ENCODE data around the gene SERPIND1. TPM values are rescaled to one million over a fixed set of nuclear protein-coding genes. Genes with fewer than 3 reads are reported as not detected.

SERPIND1 gene
- polyA plus RNA-seq, 4 donors, result 0.04 to 0.16 TPM; not detected in 2

GRCh38 chr22:20744456-20744855 is 29.5 kb upstream of the SERPIND1 start:
- FAIRE-seq (no peak), DNase-seq (no peak)
- H3K27me3 ChIP-seq (ENCODE audit: control insufficient read depth in 3 of 3, insufficient read depth in 3 of 3, low read length in 3 of 3), result no peaks in the 10 kb centered on the region
- H3K27ac ChIP-seq (ENCODE audit: low read depth in 1 of 3, low read length in 2 of 3), result no peak overlapping the region
- no peak overlapping the region for H3K4me3 ChIP-seq (ENCODE audit: low read depth in 1 of 3, low read length in 3 of 3)
- peaks cover 5 to 70% (median 30%) of the 10 kb centered on the region in 3 donors for H3K36me3 ChIP-seq (ENCODE audit: control insufficient read depth in 3 of 3, insufficient read depth in 2 of 3, low read depth in 1 of 3, low read length in 3 of 3)
- WGBS, 3 donors, result 96 to 97% (median 97%) methylated on average over 15 of the region's 15 CpGs
- no peaks in the 10 kb centered on the region for H3K4me1 ChIP-seq (ENCODE audit: control insufficient read depth in 3 of 3, insufficient read depth in 2 of 3, low read depth in 1 of 3, low read length in 2 of 3)
- peaks cover 0 to 2% of the 10 kb centered on the region in 2 donors for H3K9me3 ChIP-seq (ENCODE audit: control insufficient read depth in 2 of 2, insufficient read depth in 1 of 2, low read depth in 1 of 2, low read length in 1 of 2)

GRCh38 chr22:20745119-20745518 is 28.8 kb upstream of the SERPIND1 start:
- WGBS, 3 donors, result 81 to 92% (median 89%) methylated on average over 3 of the region's 3 CpGs

DNA sequence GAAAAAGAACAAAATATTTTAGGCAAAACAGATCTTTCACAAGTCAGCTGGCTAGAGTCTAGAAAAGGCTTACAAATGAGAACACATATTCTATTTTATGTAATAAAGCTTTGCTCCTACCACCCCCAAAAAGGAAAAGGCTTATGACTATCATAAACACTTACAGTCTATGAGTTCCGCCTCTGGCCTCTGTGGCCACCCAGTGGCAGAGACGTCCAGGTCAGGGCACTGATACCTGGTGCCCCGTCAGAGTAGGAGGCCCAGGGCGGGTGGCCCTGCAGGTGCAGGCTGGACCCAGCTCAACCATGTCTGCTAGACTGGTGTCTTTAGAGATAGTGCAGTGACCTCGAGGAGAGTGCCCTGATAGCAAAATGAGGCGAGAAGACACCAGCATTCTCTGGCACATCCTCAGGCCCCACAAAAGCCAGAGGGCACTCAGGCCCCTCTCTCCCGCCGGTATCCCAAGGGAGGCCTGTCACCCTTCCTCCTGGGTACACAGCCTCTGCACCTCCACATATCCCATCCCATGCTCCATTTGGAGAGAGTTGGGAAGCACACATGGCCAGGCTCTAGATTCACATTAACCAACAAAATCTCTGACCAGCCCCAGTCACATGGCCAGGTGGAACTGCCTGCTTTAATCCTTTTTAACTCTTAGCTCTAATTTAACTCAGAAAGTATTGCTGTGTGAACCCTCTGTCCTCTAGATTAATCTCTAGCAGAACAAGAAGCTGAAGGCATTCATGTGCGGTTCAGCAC is 27.3 kb upstream of the SERPIND1 start:
- DNase-seq, result no peak
- Histone ChIP-seq H3K27me3 (ENCODE audit: control insufficient read depth in 3 of 3, insufficient read depth in 3 of 3, low read length in 3 of 3) (no peaks in the 10 kb centered on the region), H3K27ac (ENCODE audit: low read depth in 1 of 3, low read length in 2 of 3) (no peak overlapping the region), H3K4me3 (ENCODE audit: low read depth in 1 of 3, low read length in 3 of 3) (no peak overlapping the region), H3K9me3 (ENCODE audit: control insufficient read depth in 2 of 2, insufficient read depth in 1 of 2, low read depth in 1 of 2, low read length in 1 of 2) (no peaks in the 10 kb centered on the region), H3K4me1 (ENCODE audit: control insufficient read depth in 3 of 3, insufficient read depth in 2 of 3, low read depth in 1 of 3, low read length in 2 of 3) (no peaks in the 10 kb centered on the region), H3K36me3 (ENCODE audit: control insufficient read depth in 3 of 3, insufficient read depth in 2 of 3, low read depth in 1 of 3, low read length in 3 of 3) (peaks cover 5 to 84% (median 27%) of the 10 kb centered on the region in 3 donors)
- WGBS, 3 donors, result 77 to 86% (median 86%) methylated on average over 9 of the region's 9 CpGs
- FAIRE-seq, result no peak

More at GRCh38 chr22:20745119-20745518, 28.8 kb upstream of the SERPIND1 start:
- Histone ChIP-seq H3K4me1 (ENCODE audit: control insufficient read depth in 3 of 3, insufficient read depth in 2 of 3, low read depth in 1 of 3, low read length in 2 of 3) (no peaks in the 10 kb centered on the region), H3K4me3 (ENCODE audit: low read depth in 1 of 3, low read length in 3 of 3) (no peak overlapping the region), H3K36me3 (ENCODE audit: control insufficient read depth in 3 of 3, insufficient read depth in 2 of 3, low read depth in 1 of 3, low read length in 3 of 3) (peaks cover 5 to 73% (median 33%) of the 10 kb centered on the region in 3 donors), H3K27ac (ENCODE audit: low read depth in 1 of 3, low read length in 2 of 3) (no peak overlapping the region), H3K27me3 (ENCODE audit: control insufficient read depth in 3 of 3, insufficient read depth in 3 of 3, low read length in 3 of 3) (no peaks in the 10 kb centered on the region), H3K9me3 (ENCODE audit: control insufficient read depth in 2 of 2, insufficient read depth in 1 of 2, low read depth in 1 of 2, low read length in 1 of 2) (peaks cover 0 to 2% of the 10 kb centered on the region in 2 donors)
- no peak for DNase-seq
- no peak for FAIRE-seq

DNA sequence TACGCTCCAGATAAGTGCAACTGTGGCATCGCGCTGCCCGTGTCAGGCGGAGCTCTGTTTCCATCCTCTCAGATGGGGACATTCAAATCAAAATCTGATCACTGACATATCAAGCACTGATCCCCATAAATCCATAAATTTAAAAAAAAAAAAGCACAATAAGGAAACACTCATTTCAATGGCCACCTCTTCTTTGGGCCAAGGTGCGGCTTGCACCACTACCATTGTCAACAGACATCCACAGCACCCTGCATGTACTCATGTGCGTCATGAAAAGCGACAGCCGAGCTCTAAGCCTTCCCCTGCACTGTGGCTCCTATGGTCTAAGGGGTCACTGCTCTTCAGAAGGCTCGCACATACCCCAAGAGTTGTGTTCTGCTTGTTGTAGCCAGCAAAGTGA is 26.7 kb upstream of the SERPIND1 start:
- DNase-seq, result no peak
- no peak overlapping the region for H3K27ac ChIP-seq (ENCODE audit: low read depth in 1 of 3, low read length in 2 of 3)
- H3K4me3 ChIP-seq (ENCODE audit: low read depth in 1 of 3, low read length in 3 of 3), result no peak overlapping the region
- H3K9me3 ChIP-seq (ENCODE audit: control insufficient read depth in 2 of 2, insufficient read depth in 1 of 2, low read depth in 1 of 2, low read length in 1 of 2), result no peaks in the 10 kb centered on the region
- H3K36me3 ChIP-seq (ENCODE audit: control insufficient read depth in 3 of 3, insufficient read depth in 2 of 3, low read depth in 1 of 3, low read length in 3 of 3), result peaks cover 5 to 86% (median 25%) of the 10 kb centered on the region in 3 donors
- no peak for FAIRE-seq
- H3K4me1 ChIP-seq (ENCODE audit: control insufficient read depth in 3 of 3, insufficient read depth in 2 of 3, low read depth in 1 of 3, low read length in 2 of 3), result no peaks in the 10 kb centered on the region
- WGBS, 3 donors, result 89 to 94% (median 94%) methylated on average over 10 of the region's 10 CpGs
- H3K27me3 ChIP-seq (ENCODE audit: control insufficient read depth in 3 of 3, insufficient read depth in 3 of 3, low read length in 3 of 3), result no peaks in the 10 kb centered on the region

GRCh38 chr22:20748082-20748481 is 25.8 kb upstream of the SERPIND1 start:
- Histone ChIP-seq H3K4me3 (ENCODE audit: low read depth in 1 of 3, low read length in 3 of 3) (no peak overlapping the region), H3K27ac (ENCODE audit: low read depth in 1 of 3, low read length in 2 of 3) (no peak overlapping the region), H3K4me1 (ENCODE audit: control insufficient read depth in 3 of 3, insufficient read depth in 2 of 3, low read depth in 1 of 3, low read length in 2 of 3) (no peaks in the 10 kb centered on the region), H3K9me3 (ENCODE audit: control insufficient read depth in 2 of 2, insufficient read depth in 1 of 2, low read depth in 1 of 2, low read length in 1 of 2) (no peaks in the 10 kb centered on the region), H3K36me3 (ENCODE audit: control insufficient read depth in 3 of 3, insufficient read depth in 2 of 3, low read depth in 1 of 3, low read length in 3 of 3) (peaks cover 5 to 84% (median 23%) of the 10 kb centered on the region in 3 donors), H3K27me3 (ENCODE audit: control insufficient read depth in 3 of 3, insufficient read depth in 3 of 3, low read length in 3 of 3) (no peaks in the 10 kb centered on the region)
- 88 to 96% (median 91%) methylated on average over 7 of the region's 7 CpGs for WGBS, 3 donors
- DNase-seq (no peak), FAIRE-seq (no peak)

- no peaks in the 10 kb centered on the region for H3K9me3 ChIP-seq (ENCODE audit: control insufficient read depth in 2 of 2, insufficient read depth in 1 of 2, low read depth in 1 of 2, low read length in 1 of 2)
- H3K4me1 ChIP-seq (ENCODE audit: control insufficient read depth in 3 of 3, insufficient read depth in 2 of 3, low read depth in 1 of 3, low read length in 2 of 3), result no peaks in the 10 kb centered on the region
- H3K27me3 ChIP-seq (ENCODE audit: control insufficient read depth in 3 of 3, insufficient read depth in 3 of 3, low read length in 3 of 3), result no peaks in the 10 kb centered on the region
- FAIRE-seq, result no peak
- DNase-seq, result no peak
- peaks cover 5 to 81% (median 23%) of the 10 kb centered on the region in 3 donors for H3K36me3 ChIP-seq (ENCODE audit: control insufficient read depth in 3 of 3, insufficient read depth in 2 of 3, low read depth in 1 of 3, low read length in 3 of 3)
- H3K4me3 ChIP-seq (ENCODE audit: low read depth in 1 of 3, low read length in 3 of 3), result no peak overlapping the region
- WGBS, 3 donors, result 72 to 88% (median 80%) methylated on average over 9 of the region's 9 CpGs
- H3K27ac ChIP-seq (ENCODE audit: low read depth in 1 of 3, low read length in 2 of 3), result no peak overlapping the region
Measured at GRCh38 chr22:20748731-20749428, 25.0 kb upstream of the SERPIND1 start.

- Histone ChIP-seq H3K27me3 (ENCODE audit: control insufficient read depth in 3 of 3, insufficient read depth in 3 of 3, low read length in 3 of 3) (no peaks in the 10 kb centered on the region), H3K27ac (ENCODE audit: low read depth in 1 of 3, low read length in 2 of 3) (no peak overlapping the region), H3K4me1 (ENCODE audit: control insufficient read depth in 3 of 3, insufficient read depth in 2 of 3, low read depth in 1 of 3, low read length in 2 of 3) (no peaks in the 10 kb centered on the region), H3K36me3 (ENCODE audit: control insufficient read depth in 3 of 3, insufficient read depth in 2 of 3, low read depth in 1 of 3, low read length in 3 of 3) (peaks cover 2 to 79% (median 21%) of the 10 kb centered on the region in 3 donors), H3K9me3 (ENCODE audit: control insufficient read depth in 2 of 2, insufficient read depth in 1 of 2, low read depth in 1 of 2, low read length in 1 of 2) (no peaks in the 10 kb centered on the region), H3K4me3 (ENCODE audit: low read depth in 1 of 3, low read length in 3 of 3) (no peak overlapping the region)
- FAIRE-seq (no peak), DNase-seq (no peak)
- 86 to 92% (median 89%) methylated on average over 3 of the region's 3 CpGs for WGBS, 3 donors
Measured at GRCh38 chr22:20749453-20749852, 24.5 kb upstream of the SERPIND1 start.

- FAIRE-seq (no peak), DNase-seq (peak in 1 of 2 donors; percentile 25)
- 64 to 71% (median 65%) methylated on average over 9 of the region's 9 CpGs for WGBS, 3 donors
- Histone ChIP-seq H3K36me3 (ENCODE audit: control insufficient read depth in 3 of 3, insufficient read depth in 2 of 3, low read depth in 1 of 3, low read length in 3 of 3) (peaks cover 2 to 74% (median 16%) of the 10 kb centered on the region in 3 donors), H3K4me3 (ENCODE audit: low read depth in 1 of 3, low read length in 3 of 3) (no peak overlapping the region), H3K4me1 (ENCODE audit: control insufficient read depth in 3 of 3, insufficient read depth in 2 of 3, low read depth in 1 of 3, low read length in 2 of 3) (no peaks in the 10 kb centered on the region), H3K9me3 (ENCODE audit: control insufficient read depth in 2 of 2, insufficient read depth in 1 of 2, low read depth in 1 of 2, low read length in 1 of 2) (no peaks in the 10 kb centered on the region), H3K27ac (ENCODE audit: low read depth in 1 of 3, low read length in 2 of 3) (no peak overlapping the region), H3K27me3 (ENCODE audit: control insufficient read depth in 3 of 3, insufficient read depth in 3 of 3, low read length in 3 of 3) (no peaks in the 10 kb centered on the region)
Measured at GRCh38 chr22:20750461-20751184, 23.3 kb upstream of the SERPIND1 start.
